Stimulated activated CD8-positive, alpha-beta memory T cell treated with anti-CD3 and anti-CD28 coated beads, Interleukin-12 subunit alpha, Interleukin-12 subunit beta, amount 100 ng/mL, for 24 hours (primary cell): ENCODE data around the gene NSUN2.

Experiments
- DNase-seq: peaks from one replicate; pipeline ENCODE4 v3.0.0-alpha.2; 2020; ENCODE audit errors: extremely low read depth

NSUN2 gene

DNA sequence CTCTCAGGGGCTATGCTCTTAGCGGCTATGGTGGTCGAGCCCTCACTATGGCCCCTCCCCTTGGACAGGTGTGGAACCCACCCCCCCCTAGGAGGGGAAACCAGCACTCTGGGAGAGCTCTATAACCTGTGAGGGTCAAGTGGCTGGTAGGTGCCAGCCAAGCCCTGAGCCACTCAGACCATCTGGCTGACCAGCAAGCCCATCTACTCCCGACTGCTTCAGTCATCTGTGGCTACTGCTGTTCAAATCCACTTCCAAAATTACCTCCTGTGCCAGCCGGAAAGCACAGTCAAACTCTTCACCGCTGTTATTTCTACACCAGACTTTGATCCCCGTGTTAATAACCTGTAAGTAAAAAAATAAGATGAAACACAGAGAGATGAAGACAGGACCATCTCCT is 28.5 kb downstream of the NSUN2 start:
- DNase-seq = no peak

DNA sequence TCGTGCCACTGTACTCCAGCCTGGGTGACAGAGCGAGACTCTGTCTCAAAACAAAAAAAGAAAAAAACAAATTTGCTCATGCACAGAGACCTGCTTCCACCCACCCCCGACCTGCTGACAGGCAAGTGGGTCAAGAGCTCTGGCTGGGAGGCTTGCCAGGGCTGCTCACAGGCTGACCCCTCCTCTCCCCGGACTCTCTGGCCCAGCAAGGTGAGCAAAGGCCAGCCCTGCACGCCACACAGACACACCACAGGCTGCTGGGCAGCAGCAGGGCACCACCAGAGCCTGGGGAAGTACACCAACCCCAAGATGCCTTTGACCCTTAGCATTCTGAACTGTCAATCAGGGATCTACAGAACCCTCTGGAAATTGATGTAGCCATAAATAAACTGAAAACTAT is 29.2 kb downstream of the NSUN2 start:
- no peak for DNase-seq

DNA sequence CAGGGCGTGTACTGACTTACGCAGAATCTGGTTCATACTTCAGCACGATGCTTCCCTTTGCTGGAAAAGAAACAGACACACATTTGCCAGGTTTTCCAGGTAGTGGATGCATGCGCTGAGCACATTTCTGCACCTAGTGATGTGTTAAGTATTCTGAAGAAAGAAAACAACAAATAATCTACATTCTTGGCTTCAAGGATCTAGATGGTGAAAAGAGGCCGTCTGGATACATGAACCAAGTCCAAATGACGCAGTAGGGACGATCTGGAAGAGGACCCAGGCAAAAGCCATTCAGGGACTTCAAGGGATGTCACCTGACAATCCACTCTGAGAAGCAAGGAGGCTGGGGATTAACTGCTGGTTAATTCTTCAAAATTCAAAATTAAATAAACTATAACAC is 30.4 kb downstream of the NSUN2 start:
- no peak for DNase-seq

DNA sequence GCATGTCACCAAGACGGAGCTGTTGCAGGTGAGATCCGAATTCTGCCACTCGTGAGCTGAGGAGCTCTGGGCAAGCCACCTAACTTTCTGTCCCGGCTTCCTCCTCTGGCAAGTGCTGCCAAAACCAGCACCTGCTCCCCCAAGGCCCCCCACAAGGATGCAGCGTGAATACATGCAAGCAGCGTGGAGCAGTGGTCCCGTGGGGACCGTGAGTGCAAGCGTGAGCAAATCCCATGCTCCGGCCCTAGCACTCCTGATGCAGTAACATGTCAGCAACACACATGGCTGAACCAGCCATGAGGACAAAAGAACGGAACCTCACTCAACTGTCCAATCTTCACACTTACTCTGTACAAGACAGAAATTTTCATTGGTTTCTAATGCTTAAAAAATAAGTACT is 31.0 kb downstream of the NSUN2 start:
- no peak for DNase-seq

DNA sequence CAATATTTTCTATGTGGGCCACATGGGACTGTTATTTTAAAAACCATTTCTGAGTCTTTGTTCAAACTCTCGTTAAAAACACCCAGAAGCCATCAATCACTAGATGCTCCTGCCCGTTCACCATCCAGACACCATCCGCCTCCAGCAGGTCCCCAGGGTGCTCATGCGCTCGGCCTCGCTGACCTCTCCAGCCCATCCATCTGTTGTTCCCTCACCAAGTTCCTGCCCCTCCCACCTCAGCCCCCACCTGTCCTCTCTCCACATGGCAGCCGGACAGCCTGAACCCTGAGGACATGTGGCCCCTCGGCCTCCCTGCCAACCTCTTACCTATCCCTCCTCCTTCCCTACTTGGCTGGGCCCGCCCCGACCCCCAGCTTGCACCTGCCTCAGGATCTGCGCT is 31.6 kb downstream of the NSUN2 start:
- no peak for DNase-seq

DNA sequence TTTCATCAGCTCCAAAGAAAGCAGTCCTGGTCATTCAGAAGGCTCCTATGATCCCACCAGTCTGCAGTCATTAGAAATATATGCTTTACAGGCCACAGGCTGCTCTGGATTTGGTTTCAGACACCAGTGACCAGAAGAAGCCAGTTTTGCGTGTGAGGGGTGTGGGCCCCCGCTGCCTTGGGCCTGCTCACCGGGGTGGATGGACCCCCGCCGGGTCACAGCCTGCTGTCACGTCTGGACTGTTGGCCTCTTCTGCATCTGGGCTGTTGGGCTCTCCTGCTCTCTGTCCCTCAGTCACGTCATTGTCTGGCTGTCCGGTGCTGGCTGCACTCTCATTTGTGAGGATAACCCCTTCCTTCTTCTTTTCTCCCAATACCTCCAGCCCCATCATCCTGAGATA is 33.1 kb downstream of the NSUN2 start:
- no peak for DNase-seq

DNA sequence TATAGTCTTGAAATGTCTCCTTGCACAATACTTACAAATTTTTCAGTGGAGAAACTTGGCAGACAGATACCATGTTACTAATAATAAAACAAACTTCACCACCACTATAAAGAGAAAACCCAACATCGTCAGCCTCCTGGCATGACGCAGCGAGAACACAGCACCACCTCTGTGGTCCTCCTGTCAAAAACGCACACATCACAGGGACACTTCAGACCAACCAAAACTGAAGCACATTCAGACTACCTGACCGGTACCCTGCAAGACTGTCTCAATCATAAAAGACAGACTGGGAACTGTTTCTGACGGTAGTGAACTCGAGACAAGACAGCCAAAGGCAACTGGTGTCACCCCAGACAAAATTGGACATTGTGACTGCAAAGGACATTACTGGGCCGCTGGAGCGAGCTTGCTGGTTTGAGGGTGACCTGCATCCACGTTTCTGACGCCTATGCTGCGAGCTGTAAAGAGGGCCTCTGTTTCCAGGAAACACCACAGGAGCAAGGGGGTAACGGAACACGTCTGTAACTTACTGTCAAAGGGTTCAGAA is 34.4 kb downstream of the NSUN2 start:
- DNase-seq = no peak

DNA sequence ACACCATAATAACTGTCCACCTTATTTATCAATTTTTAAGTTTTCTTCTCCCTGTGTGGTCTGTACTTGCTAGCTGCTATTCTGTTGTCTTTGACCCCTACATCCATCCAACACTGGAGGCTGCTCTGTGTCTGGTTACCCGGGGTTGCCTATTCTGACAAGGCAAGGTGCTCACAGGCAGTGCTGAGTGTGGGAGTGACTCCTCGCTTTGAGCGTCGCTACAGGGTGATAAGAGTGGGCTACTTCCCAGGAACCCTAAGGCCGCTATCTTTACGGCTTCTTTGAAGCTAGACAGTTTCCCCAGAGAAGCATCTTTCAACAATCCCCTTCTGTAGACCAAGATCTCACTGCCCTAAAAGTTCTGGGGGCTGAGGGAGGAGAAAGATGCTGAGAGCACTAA is 35.3 kb downstream of the NSUN2 start:
- no peak for DNase-seq

DNA sequence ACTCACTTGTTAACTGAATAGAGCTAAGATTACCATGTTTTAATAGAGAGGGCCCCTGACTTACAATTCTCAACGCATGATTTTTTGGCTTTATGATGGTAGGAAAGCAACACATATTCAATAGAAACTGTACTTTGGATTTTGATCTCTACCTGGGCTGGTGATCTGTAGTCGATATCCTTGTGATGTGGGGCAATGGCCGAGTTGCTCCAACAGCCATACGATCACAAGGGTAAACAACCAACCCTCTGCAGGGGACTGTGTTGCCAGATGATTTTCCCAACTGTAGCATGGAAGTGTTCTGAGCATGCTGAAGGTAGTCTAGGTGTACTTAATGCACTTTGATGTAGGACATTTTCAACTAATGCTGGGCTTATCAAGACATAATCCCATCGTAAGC is 36.5 kb downstream of the NSUN2 start:
- DNase-seq = no peak

DNA sequence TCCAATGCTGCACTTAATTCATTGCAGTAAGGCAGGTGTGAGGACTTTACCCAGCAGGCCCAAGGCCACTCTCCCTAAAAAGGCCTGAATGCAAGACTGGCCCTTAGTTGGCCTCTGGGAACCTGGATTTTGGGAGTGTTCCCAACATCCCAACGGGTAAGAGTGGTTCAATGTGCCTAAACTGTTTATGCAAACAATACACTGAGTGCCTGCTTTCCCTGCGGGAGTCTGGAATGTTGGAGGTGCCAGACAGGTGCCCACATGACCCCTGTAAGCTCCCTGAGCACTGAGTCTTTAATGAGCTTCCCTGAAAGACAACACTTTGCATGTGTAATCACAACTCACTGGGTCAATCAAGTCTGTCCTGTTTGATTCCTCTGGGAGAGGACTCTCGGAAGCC is 37.4 kb downstream of the NSUN2 start:
- no peak for DNase-seq

DNA sequence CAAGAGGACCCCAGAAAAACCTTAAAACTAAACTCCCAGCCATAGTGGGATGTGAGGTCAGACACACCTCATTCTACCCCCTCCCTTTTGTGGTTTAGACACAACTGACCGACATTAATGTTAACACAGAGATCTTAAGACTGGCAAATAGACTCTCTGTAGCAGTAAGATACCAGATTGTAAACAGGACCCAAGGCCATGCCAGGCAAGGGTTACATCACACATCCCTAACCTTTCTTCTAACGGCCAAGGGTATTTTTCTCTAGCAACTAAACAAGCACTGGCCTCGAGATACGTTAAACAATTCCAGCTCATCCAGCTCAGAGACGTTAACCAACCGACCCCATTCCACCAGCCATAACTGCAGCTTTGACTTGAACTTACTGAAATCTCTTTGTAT is 38.8 kb downstream of the NSUN2 start:
- DNase-seq = no peak

DNA sequence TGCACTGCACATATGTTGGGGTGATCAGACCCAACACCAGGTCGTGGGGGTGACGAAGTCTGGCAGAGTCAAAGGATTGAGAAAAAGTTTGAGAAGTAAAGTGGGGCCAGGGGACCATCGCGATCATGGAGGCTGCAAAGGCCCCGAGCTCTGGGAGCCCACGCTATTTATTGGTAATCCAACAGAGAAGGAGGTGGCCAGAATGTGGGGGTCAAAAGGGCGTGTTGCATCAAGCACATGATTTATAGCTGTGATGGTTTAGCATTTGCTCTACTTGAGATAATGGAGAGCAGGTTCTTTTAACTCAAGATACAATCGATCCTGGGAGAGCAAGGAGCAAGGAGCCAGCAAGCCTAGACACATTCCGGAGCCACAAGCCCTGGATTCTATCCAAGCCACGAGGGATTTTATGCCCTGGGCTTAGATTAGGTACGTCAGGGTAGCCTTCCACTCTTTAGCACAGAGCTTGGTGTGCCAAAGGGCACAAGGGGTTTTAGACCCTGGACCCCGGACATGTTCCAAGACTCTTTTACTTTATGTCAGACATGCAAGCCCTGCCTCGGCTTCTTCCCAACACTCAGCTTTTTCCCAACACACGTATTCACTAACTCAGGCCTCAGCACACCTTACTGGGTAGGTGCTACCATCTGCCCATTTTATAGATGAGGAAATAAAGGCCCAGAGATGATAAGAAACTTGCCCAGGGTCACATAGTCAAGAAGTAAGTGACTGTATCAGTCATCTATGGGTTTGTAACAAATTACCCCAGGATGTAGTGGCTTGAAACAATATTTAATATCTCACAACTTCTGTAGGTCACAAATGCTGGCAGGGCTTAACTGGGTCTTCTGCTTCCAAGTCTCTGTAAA is 39.5 kb downstream of the NSUN2 start:
- DNase-seq = no peak

DNA sequence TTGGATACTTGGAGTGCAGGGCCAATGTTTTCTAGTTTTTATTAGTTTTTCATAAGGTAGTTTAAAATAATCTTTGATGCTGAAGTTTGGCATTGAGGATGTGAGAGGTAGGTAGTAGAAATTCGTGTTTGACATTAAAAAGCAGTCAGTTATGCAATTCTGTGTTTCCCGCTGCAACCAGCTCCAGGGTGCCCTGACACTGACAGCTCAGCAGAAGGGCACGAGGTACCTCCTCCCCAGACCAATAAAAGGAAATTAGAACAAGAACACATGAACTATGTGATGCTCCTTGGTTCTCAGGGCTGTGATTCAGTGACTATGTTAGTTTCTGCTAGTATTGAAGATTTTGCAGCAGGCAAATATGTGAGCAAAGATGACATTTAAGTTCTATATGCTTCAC is 40.2 kb downstream of the NSUN2 start:
- DNase-seq = no peak

DNA sequence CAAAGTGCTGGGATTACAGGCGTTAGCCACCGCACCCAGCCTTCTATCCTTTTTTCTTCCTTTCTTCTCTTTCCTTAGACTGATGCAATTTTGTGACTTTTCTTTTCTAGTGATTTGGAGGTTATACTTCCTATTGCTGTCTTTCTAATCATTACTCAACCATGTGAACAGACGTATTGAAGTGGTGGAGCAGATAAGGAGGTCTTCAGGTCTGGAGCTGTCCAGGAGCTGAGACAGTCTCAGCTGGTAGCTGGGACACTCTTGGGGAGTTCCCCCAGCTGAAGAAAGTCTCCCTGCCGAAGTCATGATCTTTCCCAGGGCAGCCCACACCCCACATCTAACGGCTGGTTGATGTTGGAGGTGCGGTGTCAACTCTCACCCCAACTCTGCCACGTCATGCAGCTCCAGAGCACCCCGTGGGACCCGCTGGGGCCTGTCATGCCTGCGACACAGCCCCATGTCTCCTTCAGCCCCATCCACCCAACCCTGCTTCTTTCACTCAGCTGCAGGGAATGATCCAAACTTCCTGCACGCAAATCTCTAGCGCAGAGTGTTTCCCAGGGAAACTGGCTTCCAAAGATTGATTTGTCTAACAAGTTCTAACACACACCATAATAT is 41.1 kb downstream of the NSUN2 start:
- DNase-seq = no peak

DNA sequence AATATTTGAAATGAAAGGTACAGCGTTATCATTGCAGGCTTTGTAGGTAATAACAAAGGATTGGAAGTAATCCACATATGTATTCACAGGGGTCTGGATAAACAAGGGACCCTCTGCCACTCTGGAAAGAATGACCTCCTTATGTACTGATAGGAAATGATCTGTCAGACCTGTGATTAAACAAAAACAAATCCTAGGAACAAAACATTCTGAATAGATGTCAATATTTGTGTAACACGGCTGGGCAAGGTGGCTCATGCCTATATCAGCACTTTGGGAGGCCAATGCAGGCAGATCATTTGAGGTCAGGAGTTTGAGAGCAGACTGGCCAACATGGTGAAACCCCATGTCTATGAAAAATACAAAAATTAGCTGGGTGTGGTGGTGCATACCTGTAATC is 42.3 kb downstream of the NSUN2 start:
- no peak for DNase-seq

DNA sequence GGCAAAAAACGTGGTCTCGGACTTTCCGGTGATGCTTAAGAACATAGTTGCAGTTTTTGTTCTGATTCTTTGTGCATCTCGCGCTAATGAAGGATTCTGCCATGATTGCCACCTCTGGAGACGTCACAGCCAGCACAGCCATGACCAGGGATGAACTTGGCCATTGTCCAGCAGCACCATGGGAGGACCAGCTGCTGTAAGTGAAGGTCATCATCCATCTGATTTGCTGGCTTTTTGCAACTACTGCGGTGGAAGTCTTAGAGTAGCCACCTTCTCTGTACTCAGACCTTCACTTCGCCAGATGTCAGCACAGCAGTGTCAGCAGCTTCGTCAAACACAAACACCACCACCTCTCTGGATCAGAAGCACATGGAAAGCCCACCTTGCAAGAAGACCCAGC is 45.7 kb downstream of the NSUN2 start:
- no peak for DNase-seq

DNA sequence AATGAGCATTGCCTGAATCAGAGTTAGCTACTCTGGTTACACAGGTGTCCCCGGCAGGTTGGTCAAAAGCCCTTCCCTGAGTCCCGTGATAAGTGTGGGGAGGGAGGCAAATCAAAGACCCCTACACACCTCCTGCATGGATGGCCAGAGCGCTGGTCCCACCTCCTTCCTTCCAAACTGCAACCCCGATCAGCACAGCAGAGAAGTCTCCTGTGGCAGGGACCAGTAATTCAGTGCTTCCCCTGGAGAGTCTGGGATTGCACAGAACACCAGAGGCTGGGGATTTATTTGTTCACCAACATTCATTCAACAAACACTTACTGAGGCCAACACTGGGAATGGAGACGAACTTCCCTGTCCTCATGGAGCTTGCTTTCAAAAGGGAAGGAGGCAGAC is 46.2 kb downstream of the NSUN2 start:
- DNase-seq = no peak

DNA sequence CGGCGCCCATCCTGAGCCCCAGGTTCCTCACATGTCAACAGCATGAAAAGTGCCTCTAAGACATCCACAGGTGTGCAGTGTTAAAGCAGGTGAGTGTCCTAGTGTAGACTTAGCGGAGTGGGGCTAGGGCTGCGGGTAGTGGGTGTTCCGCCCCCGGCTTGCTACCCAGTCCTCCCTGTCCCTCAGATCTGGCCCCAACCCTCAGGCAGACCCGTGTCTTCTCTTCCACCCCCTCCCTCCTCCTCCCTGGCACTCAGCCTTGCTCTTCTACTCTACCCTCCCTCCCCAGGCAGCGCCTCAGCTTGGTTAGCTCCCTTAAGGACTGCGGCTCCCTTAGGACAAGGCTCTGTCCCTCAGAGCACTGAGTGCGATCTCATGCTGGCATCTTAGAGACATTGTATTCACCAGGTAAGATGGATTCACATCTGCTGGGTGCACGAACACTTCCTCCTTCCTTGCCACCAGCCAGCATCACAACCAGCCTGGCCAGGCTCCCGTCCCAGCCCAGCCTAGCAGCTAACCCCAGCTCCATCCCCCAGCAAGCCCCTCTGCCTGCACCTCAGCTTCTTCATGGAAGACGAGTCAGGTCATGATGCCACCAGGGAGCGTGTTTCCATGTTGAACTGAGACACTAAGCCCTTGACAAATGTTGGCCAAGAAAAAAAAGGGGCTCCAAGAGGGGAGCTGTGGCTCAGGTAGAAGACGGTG is 46.8 kb downstream of the NSUN2 start:
- DNase-seq = no peak

DNA sequence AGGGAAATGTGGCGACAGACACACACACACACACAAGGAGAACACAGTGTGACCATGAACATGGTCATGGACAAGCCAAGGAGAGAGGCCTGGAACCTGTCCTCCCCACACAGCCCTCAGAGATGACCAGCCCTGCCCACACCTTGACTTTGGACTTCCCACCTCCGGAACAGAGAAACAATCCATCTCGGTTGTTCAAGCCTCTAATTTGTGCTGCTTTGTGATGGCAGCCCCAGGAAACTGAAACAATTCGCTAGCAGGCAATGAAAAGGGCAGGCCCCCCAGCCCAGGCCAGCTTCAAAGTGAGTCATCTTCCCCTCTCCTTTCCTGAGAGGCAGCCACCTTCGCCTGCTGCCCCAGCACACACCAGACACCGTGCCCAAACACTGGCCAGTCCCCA is 47.7 kb downstream of the NSUN2 start:
- DNase-seq = no peak

DNA sequence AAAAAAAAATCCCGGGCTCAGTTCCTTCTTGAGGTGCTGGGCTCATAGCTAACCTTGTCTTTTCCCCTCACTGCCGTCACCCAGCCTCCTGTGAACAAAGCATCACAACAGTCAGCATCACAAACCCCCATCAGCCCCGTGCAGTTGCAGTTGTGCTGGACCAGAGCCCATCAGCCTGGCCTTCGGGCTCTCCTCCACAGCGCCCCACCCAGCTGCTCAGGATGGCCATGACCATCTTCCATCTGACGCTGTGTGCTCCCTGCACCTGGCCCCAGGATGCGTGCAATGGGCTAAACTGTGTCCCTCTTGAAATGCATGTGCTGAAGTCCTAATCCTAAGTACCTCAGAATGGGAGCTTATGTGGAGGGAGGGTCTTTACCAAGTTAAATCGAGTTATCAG is 48.1 kb downstream of the NSUN2 start:
- DNase-seq = no peak

DNA sequence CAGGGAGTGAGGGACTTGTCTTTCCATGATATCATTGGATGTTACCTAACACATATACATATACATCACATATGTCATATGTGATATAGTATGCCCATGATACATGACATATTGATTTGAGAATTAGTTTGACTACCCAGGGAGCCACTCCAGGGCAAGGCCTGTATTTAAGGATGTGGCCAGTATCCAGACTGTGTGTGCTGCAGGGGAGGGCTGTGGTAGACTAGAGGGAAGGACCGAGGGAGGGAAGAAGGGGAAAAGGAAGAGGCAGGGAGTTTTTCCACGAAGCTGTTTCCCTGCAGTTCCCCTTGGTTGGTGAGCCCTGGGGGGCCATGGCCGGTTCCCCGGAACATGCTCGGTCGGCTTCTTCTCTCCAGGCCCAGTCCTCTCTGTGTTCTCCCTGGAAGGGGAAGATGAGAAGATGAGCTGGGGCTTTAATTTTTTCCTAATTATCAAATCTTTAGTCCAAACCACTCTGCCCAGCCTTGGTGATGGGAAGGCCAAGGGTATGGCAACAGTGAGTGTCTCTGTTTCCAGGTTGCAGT is 48.7 kb downstream of the NSUN2 start:
- no peak for DNase-seq

DNA sequence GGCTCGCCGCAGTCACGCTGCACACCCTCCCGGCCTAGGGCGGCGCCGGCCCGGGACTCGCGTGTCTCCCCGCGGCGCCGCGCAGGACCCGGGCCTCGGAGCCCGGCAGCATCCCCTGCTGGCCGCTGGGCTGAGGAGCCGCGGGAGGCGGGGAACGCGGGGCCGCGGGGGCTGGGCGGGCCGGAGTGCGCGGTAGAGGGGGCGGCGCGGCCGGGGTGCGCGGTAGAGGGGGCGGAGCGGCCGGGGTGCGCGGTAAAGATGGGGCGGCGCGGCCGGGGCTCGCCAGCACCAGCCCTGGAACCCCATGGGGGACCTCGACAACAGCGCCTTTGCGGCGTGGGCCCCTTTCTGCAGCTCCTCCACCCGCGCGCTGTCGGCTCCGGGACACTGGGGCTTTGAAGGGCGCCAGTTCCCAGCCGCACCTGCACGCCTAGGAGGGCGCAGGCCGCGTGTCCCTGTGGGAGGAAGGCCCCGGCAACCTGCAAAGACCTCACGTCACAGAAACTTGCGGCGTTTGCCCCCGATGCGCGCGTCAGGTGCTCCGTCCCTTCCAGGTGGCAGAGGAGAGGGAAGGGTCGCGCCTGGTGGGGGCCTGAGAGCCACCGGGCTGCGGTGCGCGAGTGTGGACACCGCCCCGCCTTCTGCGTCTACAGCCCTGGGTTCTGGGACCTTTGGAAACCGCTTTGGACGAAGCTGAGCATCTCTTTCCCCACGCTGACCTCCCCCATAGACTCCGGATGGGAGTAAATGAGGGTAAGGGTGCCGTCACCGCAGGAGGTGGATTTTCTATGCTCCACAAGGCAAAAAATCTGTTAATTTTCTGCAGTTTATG is 49.6 kb downstream of the NSUN2 start:
- no peak for DNase-seq
